ENCODE data around the gene RPL12.
A peak's percentile ranks its signal among the peaks of the same experiment; 100 is the strongest.

RPL12 gene

DNA sequence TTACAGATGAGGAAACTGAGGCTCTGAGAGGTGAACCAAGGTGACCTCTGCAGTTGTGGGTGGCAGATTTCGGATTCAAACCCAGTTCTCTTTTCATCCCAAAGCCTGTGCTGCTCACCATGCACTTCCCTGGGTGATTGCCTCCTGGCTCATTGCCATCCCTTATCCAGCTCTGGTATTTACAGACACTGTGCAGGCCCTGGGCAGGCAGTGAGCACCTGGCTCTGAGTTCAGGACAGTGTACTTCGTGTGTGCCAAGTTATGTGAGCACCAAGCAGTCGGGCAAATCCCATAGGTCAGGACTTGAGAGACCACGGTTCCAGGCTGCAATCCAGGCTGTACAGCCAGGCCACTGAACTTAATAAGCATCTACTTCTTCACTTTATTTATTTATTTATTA is 1.5 kb upstream of the RPL12 start:
- no peak for DNase-seq (ENCODE audit: low spot score)
- Histone ChIP-seq H2BK12ac (ENCODE audit: low read length) (no peak overlapping the region), H3K27me3 (ENCODE audit: control insufficient read depth in 3 of 3, insufficient read depth in 3 of 3, low read depth in 1 of 3, low read length in 3 of 3) (no peaks in the 10 kb centered on the region), H3K9ac (ENCODE audit: low read depth, low read length, poor library complexity) (no peak overlapping the region), H3K4ac (ENCODE audit: low read length) (no peak overlapping the region), H2BK120ac (ENCODE audit: low read depth, low read length) (no peak overlapping the region), H3K14ac (ENCODE audit: low read length) (no peak overlapping the region), H2BK15ac (ENCODE audit: low read length) (no peak overlapping the region), H3K4me2 (ENCODE audit: insufficient read depth, low read length, poor library complexity, severe bottlenecking) (no peak overlapping the region), H3K79me1 (ENCODE audit: low read depth, low read length) (peaks cover 3% of the 10 kb centered on the region), H4K91ac (ENCODE audit: low read depth, low read length, poor library complexity) (no peak overlapping the region), H3K9me3 (replicated peaks in 1 of 2; ENCODE audit: control insufficient read depth in 2 of 2, insufficient read depth in 1 of 2, low read depth in 1 of 2, low read length in 2 of 2) (peaks cover 0 to 21% of the 10 kb centered on the region in 2 donors), H3K27ac (replicated peaks; ENCODE audit: low read length) (no peak overlapping the region), H3K23ac (ENCODE audit: low read depth, low read length, poor library complexity) (no peak overlapping the region), H2AFZ (ENCODE audit: low read length) (peak overlapping the region; percentile 99), H3K4me3 (ENCODE audit: low read length in 2 of 2) (peak overlapping the region in 1 of 2 donors; percentile 91), H3K18ac (ENCODE audit: low read length) (no peak overlapping the region), H2BK5ac (ENCODE audit: low read length) (no peak overlapping the region), H2AK5ac (ENCODE audit: low read depth, low read length) (peak overlapping the region; percentile 8), H3K4me1 (ENCODE audit: control insufficient read depth in 2 of 2, insufficient read depth in 1 of 2, low read depth in 1 of 2, low read length in 2 of 2) (peaks cover 11 to 18% of the 10 kb centered on the region in 2 donors), H3K36me3 (replicated peaks in 1 of 2; ENCODE audit: control insufficient read depth in 2 of 2, insufficient read depth in 2 of 2, low read length in 2 of 2) (peaks cover 25 to 55% of the 10 kb centered on the region in 2 donors), H4K8ac (ENCODE audit: low read depth, low read length) (no peak overlapping the region)
- WGBS, 2 donors (ENCODE audit: extremely low coverage in 2 of 2, insufficient read length in 2 of 2, insufficient replicate concordance in 1 of 2): no CpG with 5 or more reads among the region's 4 CpGs

DNA sequence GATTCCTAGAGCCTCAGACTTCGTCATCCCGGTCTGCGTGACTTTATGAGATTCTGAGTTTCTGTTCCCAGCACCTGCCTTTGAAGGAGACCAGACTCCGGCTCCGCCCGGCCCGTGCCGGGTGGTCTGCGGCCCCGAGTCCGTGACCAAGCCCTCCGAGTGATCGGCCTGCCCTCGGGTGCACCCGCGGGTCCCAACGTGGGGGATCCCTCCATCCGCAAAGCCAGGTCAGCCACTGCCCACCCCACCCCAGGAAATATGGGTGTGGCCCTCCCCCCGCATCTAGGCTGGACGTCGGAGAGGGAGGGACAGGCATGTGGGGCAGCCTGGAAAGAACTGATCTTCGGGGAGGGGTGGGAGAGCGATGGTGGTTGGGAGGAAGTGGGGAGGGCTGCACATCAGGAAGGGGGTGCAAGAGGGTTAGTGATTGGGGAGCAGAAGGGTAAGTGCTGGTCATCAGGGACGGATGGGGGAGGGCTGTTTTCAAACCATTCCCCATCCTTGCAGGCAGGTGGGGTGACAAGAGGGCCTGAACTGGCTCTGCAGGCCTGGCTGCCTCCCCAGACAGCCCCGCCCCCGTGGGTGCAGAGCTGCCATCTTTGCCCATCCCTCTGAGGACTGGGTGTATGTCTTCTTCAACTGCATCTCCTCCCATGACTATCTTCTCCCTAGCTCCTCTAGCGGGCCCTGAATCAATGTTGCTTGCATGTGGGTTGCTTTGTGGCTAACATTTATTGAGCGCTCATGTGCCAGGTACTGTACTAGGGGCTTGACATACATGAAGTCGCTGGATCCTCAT is 851 bp upstream of the RPL12 start:
- Histone ChIP-seq H2BK5ac (ENCODE audit: low read length) (no peak overlapping the region), H3K4me3 (ENCODE audit: low read length in 2 of 2) (peak overlapping the region; percentile 91 to 99), H2BK120ac (ENCODE audit: low read depth, low read length) (no peak overlapping the region), H3K23ac (ENCODE audit: low read depth, low read length, poor library complexity) (peak overlapping the region; percentile 7), H4K8ac (ENCODE audit: low read depth, low read length) (no peak overlapping the region), H2BK15ac (ENCODE audit: low read length) (no peak overlapping the region), H3K36me3 (replicated peaks in 1 of 2; ENCODE audit: control insufficient read depth in 2 of 2, insufficient read depth in 2 of 2, low read length in 2 of 2) (peaks cover 29 to 55% of the 10 kb centered on the region in 2 donors), H3K4me2 (ENCODE audit: insufficient read depth, low read length, poor library complexity, severe bottlenecking) (peak overlapping the region; percentile 77), H3K27me3 (ENCODE audit: control insufficient read depth in 3 of 3, insufficient read depth in 3 of 3, low read depth in 1 of 3, low read length in 3 of 3) (no peaks in the 10 kb centered on the region), H3K4me1 (ENCODE audit: control insufficient read depth in 2 of 2, insufficient read depth in 1 of 2, low read depth in 1 of 2, low read length in 2 of 2) (peaks cover 11 to 18% of the 10 kb centered on the region in 2 donors), H3K4ac (ENCODE audit: low read length) (no peak overlapping the region), H3K9ac (ENCODE audit: low read depth, low read length, poor library complexity) (peak overlapping the region; percentile 85), H3K9me3 (replicated peaks in 1 of 2; ENCODE audit: control insufficient read depth in 2 of 2, insufficient read depth in 1 of 2, low read depth in 1 of 2, low read length in 2 of 2) (peaks cover 0 to 23% of the 10 kb centered on the region in 2 donors), H3K79me1 (ENCODE audit: low read depth, low read length) (peaks cover 3% of the 10 kb centered on the region), H2AFZ (ENCODE audit: low read length) (peak overlapping the region; percentile 99), H4K91ac (ENCODE audit: low read depth, low read length, poor library complexity) (no peak overlapping the region), H2AK5ac (ENCODE audit: low read depth, low read length) (peak overlapping the region; percentile 8), H3K27ac (replicated peaks; ENCODE audit: low read length) (no peak overlapping the region), H3K18ac (ENCODE audit: low read length) (peak overlapping the region; percentile 73), H2BK12ac (ENCODE audit: low read length) (no peak overlapping the region), H3K14ac (ENCODE audit: low read length) (no peak overlapping the region)
- DNase-seq (ENCODE audit: low spot score): no peak
- WGBS, 2 donors (ENCODE audit: extremely low coverage in 2 of 2, insufficient read length in 2 of 2, insufficient replicate concordance in 1 of 2): no CpG with 5 or more reads among the region's 29 CpGs

GRCh38 chr9:127451608-127451857 is 327 bp upstream of the RPL12 start:
- Histone ChIP-seq H3K27ac (replicated peaks; ENCODE audit: low read length) (no peak overlapping the region), H3K23ac (ENCODE audit: low read depth, low read length, poor library complexity) (peak overlapping the region; percentile 99), H3K36me3 (replicated peaks in 1 of 2; ENCODE audit: control insufficient read depth in 2 of 2, insufficient read depth in 2 of 2, low read length in 2 of 2) (peaks cover 34 to 57% of the 10 kb centered on the region in 2 donors), H3K4me2 (ENCODE audit: insufficient read depth, low read length, poor library complexity, severe bottlenecking) (peak overlapping the region; percentile 77), H4K91ac (ENCODE audit: low read depth, low read length, poor library complexity) (no peak overlapping the region), H2BK5ac (ENCODE audit: low read length) (peak overlapping the region; percentile 85), H2AFZ (ENCODE audit: low read length) (peak overlapping the region; percentile 99), H3K9me3 (replicated peaks in 1 of 2; ENCODE audit: control insufficient read depth in 2 of 2, insufficient read depth in 1 of 2, low read depth in 1 of 2, low read length in 2 of 2) (peaks cover 0 to 28% of the 10 kb centered on the region in 2 donors), H3K4me3 (ENCODE audit: low read length in 2 of 2) (peak overlapping the region; percentile 91 to 99), H3K4me1 (ENCODE audit: control insufficient read depth in 2 of 2, insufficient read depth in 1 of 2, low read depth in 1 of 2, low read length in 2 of 2) (peaks cover 11 to 18% of the 10 kb centered on the region in 2 donors), H3K4ac (ENCODE audit: low read length) (no peak overlapping the region), H3K79me1 (ENCODE audit: low read depth, low read length) (peaks cover 3% of the 10 kb centered on the region), H2BK15ac (ENCODE audit: low read length) (no peak overlapping the region), H3K18ac (ENCODE audit: low read length) (peak overlapping the region; percentile 38), H4K8ac (ENCODE audit: low read depth, low read length) (no peak overlapping the region), H3K14ac (ENCODE audit: low read length) (no peak overlapping the region), H3K9ac (ENCODE audit: low read depth, low read length, poor library complexity) (peak overlapping the region; percentile 85), H2BK12ac (ENCODE audit: low read length) (no peak overlapping the region), H3K27me3 (ENCODE audit: control insufficient read depth in 3 of 3, insufficient read depth in 3 of 3, low read depth in 1 of 3, low read length in 3 of 3) (no peaks in the 10 kb centered on the region), H2BK120ac (ENCODE audit: low read depth, low read length) (no peak overlapping the region), H2AK5ac (ENCODE audit: low read depth, low read length) (no peak overlapping the region)
- DNase-seq (ENCODE audit: low spot score): no peak
- no CpG with 5 or more reads among the region's 14 CpGs for WGBS, 2 donors (ENCODE audit: extremely low coverage in 2 of 2, insufficient read length in 2 of 2, insufficient replicate concordance in 1 of 2)

DNA sequence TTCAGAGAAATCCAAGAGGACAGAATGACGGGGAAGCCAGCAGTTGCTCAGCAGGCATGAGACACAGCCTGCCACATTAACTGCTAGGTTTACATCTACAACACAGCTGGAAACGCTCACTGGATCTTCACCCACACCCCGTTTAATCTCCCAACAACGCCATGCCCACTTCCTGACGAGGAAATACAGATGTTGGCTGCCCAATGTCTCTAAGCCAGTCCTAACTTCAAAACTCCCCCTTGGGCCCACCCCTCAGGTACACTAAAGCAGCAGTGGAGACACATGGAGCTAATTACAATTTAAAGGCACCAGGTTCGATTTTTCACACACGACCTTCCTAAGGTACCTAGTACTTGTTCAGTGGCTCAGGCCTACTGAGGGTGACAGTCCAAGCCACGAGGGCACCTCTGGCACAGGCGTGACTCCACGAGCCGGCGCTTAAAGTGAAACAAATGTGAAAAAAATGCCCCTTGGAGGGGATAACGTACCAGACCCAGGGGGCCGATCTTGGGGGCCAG is 904 bp downstream of the RPL12 start:
- peak overlapping the region; percentile 99 for H3K9ac ChIP-seq (ENCODE audit: low read depth, low read length, poor library complexity)
- peak overlapping the region; percentile 91 to 99 for H3K4me3 ChIP-seq (ENCODE audit: low read length in 2 of 2)
- H3K27ac ChIP-seq (replicated peaks; ENCODE audit: low read length): no peak overlapping the region
- H4K91ac ChIP-seq (ENCODE audit: low read depth, low read length, poor library complexity): no peak overlapping the region
- WGBS, 2 donors (ENCODE audit: extremely low coverage in 2 of 2, insufficient read length in 2 of 2, insufficient replicate concordance in 1 of 2): no CpG with 5 or more reads among the region's 14 CpGs
- no peak overlapping the region for H3K23ac ChIP-seq (ENCODE audit: low read depth, low read length, poor library complexity)
- peaks cover 11 to 18% of the 10 kb centered on the region in 2 donors for H3K4me1 ChIP-seq (ENCODE audit: control insufficient read depth in 2 of 2, insufficient read depth in 1 of 2, low read depth in 1 of 2, low read length in 2 of 2)
- DNase-seq (ENCODE audit: low spot score): no peak
- peak overlapping the region; percentile 85 for H2BK5ac ChIP-seq (ENCODE audit: low read length)
- no peak overlapping the region for H3K14ac ChIP-seq (ENCODE audit: low read length)
- H3K36me3 ChIP-seq (replicated peaks in 1 of 2; ENCODE audit: control insufficient read depth in 2 of 2, insufficient read depth in 2 of 2, low read length in 2 of 2): peaks cover 46 to 61% of the 10 kb centered on the region in 2 donors
- H3K9me3 ChIP-seq (replicated peaks in 1 of 2; ENCODE audit: control insufficient read depth in 2 of 2, insufficient read depth in 1 of 2, low read depth in 1 of 2, low read length in 2 of 2): peaks cover 0 to 36% of the 10 kb centered on the region in 2 donors
- no peak overlapping the region for H3K4ac ChIP-seq (ENCODE audit: low read length)
- H3K27me3 ChIP-seq (ENCODE audit: control insufficient read depth in 3 of 3, insufficient read depth in 3 of 3, low read depth in 1 of 3, low read length in 3 of 3): no peaks in the 10 kb centered on the region
- H2AK5ac ChIP-seq (ENCODE audit: low read depth, low read length): peak overlapping the region; percentile 85
- H2BK15ac ChIP-seq (ENCODE audit: low read length): no peak overlapping the region
- H2AFZ ChIP-seq (ENCODE audit: low read length): no peak overlapping the region
- no peak overlapping the region for H2BK12ac ChIP-seq (ENCODE audit: low read length)
- peak overlapping the region; percentile 77 for H3K4me2 ChIP-seq (ENCODE audit: insufficient read depth, low read length, poor library complexity, severe bottlenecking)
- no peak overlapping the region for H2BK120ac ChIP-seq (ENCODE audit: low read depth, low read length)
- no peak overlapping the region for H4K8ac ChIP-seq (ENCODE audit: low read depth, low read length)
- peaks cover 3% of the 10 kb centered on the region for H3K79me1 ChIP-seq (ENCODE audit: low read depth, low read length)
- H3K18ac ChIP-seq (ENCODE audit: low read length): no peak overlapping the region
